Fibroblast of skin of left quadriceps (primary cell): ENCODE data around the gene ZSCAN9.

ENCODE experiments used
- DNase-seq, 2 experiments: peaks; one replicate each; pipeline ENCODE4 v3.0.0-alpha.2; 2013; ENCODE audit warnings: low read depth in 2 of 2

The ZSCAN9 gene

GRCh38 chr6:28220257-28221133, 4.6 kb upstream of the ZSCAN9 start:
- no peak for DNase-seq

GRCh38 chr6:28224131-28225055, 682 bp upstream of the ZSCAN9 start:
- no peak for DNase-seq

DNA sequence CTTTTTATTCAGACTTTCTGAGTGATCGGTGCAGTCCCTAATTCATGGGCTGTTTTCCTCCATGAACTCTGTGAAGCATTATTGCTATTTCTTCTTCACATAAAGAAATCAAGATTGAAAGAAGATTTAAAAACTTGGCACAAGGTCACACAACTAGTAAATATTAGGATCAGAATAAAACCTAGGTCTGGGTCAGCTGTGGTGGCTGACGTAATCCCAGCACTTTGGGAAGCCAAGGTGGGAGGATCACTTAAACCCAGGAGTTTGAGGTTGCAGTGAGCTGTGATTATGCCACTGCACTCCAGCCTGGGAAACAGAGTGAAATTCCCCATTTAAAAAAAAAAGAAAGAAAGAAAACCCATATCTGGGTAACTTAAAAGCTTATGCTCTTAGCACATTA, 1.4 kb downstream of the ZSCAN9 start:
- DNase-seq, result no peak

DNA sequence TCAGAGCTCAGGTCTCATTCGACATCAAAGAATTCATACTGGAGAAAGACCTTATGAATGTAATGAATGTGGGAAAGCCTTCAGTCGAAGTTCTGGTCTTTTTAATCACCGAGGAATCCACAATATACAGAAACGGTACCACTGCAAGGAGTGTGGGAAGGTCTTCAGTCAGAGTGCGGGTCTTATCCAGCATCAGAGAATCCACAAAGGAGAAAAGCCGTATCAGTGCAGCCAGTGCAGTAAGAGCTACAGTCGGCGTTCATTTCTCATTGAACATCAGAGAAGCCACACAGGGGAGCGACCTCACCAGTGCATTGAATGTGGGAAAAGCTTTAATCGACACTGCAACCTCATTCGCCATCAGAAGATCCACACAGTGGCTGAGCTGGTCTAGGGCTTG, 7.7 kb downstream of the ZSCAN9 start:
- no peak for DNase-seq

DNA sequence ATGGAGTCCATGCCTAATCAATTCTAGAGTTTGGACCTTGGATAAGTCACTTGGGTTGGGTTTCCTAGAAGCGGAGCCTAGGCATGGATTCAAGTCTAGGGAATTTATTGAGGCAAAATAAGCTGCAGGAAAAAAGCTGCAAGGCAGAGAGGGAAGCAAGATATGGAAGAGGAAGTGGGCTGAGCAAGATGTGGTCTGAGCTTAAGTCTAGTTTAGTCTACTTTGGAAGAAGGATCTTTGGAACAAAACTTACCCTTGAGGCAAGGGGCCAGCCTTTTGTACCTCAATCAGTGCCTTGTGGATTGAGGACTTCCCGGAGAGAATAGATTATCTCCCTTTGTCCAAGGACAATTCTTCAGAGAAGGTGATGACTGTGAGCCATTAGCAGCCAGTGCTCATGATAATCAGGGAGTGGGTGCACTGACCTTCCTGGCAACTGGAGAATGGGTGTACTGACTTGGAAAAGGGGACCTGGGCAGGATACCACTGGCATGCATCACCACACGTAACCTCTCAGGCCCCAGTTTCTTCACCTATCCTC, 10.9 kb downstream of the ZSCAN9 start:
- DNase-seq, result no peak

DNA sequence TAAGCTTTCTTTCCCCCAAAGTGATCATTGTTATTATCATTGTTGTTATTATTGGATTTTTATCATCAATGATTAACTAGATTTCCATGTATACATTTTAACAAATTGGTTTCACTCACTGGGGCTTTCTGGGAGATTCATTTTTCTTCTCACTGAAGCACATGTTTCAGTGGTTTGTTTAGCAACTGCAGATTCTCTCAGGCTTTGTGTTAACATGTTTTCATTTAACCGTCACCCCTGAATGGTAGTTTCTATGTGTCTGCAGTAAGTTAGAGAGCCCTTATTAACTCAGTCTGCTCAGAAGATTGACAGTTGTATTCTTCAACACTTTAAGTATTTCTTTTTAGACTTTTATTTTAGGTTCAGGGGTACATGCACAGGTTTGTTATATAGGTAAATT, 14.6 kb downstream of the ZSCAN9 start:
- DNase-seq, result no peak

DNA sequence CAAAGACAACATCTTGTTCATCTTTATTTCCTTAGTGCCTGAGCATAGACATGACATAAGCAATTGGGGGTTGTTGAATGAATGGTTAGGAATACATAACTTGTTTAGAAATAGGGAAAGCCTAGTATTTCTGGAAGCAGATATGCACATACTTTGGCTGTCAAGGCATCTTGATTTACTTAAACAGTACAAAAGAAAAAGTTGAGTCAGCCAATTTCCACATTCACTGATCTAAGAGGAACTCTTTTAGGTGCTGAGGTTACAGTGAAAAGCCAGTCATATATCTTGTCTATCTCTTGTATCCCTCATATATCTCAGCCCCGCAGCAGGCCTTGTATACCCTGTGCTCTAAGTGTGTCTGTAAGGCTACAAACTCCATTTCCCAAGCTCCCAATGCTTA, 15.4 kb downstream of the ZSCAN9 start:
- DNase-seq, result no peak

DNA sequence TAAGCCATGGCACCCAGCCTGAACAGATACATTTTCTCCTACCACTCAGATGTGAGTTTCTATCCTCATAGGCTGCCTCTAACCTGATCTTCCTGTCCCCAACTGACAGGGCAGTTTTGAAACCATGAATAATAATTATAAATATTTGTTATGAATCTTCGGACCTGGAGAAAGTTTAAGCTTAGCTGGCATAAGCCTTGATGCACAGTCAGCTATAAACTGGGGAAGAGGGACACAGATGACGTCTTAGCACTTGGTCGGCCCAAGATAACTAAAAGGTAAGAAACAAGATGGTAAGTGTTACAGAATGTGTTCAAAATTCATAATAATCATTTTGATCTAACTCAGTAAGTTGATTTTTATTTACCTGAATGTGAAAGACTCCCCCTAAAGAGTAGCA, 18.9 kb downstream of the ZSCAN9 start:
- no peak for DNase-seq

- no peak for DNase-seq
These were observed 20.3 kb downstream of the ZSCAN9 start for GRCh38 chr6:28245206-28245941.

GRCh38 chr6:28248916-28249315, 23.8 kb downstream of the ZSCAN9 start:
- no peak for DNase-seq

- DNase-seq, result no peak
These were observed 25.7 kb downstream of the ZSCAN9 start for GRCh38 chr6:28250747-28251146.

DNA sequence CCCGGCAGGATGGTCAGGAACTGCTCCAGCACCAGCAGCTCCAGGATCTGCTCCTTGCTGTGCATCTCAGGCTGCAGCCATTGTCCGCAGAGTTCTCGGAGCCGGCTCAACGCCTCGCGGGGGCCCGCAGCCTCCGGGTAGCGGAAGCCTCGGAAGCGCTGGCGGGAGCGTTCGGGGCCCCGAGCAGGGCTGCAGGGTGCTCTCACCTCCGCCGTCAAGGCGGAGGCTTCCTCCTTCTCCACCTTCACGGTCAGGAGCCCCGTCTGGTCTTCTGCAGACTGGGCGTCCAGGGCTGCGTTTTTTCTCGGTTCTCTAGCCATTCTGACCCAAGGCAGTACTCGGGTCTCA, 26.6 kb downstream of the ZSCAN9 start:
- no peak for DNase-seq

DNA sequence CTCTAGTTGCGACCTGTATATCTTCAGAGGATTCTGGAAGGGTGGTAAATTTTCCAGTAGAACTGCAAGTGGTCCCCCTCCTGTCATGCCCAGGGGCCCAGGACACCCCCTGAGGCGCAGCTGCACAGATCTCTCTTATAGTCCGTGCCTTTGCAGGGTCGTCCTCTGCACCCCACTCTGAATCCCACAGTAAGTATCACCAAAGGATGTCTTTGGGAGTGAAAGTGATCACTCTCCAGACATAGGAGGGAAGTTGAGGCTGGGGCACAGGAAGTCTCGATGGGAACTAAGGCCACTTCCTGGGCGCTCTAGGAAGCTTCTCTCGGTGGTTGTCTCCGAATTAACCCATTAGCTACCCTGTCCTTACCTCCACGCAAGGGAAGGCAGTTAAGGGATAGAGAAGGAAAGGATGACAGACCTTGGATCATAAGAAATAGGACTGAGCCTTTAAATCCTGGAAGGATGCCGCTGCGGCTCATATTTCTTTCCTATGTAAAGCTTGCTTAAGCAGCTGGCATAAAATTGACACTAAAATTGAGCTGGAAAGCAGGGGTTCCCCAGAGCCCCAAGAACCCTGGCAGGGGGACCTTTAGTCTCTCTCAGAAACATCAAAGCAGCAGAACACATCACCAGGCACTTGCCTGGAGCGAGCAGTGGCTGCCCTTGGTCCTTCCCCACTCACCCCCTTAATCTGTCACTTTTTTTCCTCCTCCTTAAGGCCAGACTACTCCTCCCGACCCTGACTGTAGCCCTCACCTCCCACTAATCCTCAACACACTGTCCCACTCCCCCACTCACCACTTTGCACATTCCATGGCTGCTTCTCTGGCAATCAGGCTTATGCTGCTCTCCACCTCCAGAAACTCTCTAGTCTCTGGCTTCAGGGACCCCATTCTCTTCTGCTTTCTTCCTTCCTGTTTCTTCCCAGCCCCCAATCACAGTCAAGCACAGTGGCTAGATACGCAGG, 27.2 kb downstream of the ZSCAN9 start, which contains the start of gene ZKSCAN4:
Gene ZKSCAN4, minus strand, starts transcription at position 261 of the 967 bp plus-strand sequence. CDS start 289 bp downstream, outside the sequence.
- peak; percentile 81 for DNase-seq

DNA sequence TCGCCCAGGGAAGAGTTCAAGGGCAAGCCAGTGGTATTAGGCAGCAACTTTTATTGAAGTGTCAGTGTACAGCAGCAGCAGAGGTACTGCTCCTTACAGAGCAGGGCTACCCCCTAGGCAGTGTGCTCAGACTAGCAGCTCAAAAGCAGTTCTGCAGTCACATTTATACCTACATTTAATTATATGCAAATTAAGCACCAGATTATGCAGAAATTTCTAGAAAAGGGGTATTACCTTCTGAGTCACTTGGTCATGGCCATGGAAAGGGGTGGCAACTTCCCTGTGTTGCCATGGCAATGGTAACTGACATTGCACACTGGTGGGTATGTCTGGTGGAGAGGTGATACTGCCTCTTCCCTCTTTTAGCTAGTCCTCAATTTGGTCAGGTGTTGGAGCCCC, 29.0 kb downstream of the ZSCAN9 start:
- no peak for DNase-seq

DNA sequence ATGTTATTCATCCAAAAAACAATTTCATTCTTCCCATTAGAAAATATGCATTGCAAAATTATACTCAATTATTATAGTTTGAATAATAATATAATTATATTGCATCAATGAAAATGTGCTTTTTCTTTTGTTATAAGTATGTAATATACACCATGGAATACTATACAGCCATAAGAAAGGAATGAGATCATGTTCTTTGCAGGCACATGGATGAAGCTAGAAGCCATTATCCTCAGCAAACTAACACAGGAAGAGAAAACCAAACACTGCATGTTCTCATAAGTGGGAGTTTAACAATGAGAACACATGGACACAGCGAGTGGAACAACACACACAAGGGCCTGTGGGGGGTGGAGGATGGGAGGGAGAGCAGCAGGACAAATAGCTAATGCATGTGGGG, 32.0 kb downstream of the ZSCAN9 start:
- no peak for DNase-seq

DNA sequence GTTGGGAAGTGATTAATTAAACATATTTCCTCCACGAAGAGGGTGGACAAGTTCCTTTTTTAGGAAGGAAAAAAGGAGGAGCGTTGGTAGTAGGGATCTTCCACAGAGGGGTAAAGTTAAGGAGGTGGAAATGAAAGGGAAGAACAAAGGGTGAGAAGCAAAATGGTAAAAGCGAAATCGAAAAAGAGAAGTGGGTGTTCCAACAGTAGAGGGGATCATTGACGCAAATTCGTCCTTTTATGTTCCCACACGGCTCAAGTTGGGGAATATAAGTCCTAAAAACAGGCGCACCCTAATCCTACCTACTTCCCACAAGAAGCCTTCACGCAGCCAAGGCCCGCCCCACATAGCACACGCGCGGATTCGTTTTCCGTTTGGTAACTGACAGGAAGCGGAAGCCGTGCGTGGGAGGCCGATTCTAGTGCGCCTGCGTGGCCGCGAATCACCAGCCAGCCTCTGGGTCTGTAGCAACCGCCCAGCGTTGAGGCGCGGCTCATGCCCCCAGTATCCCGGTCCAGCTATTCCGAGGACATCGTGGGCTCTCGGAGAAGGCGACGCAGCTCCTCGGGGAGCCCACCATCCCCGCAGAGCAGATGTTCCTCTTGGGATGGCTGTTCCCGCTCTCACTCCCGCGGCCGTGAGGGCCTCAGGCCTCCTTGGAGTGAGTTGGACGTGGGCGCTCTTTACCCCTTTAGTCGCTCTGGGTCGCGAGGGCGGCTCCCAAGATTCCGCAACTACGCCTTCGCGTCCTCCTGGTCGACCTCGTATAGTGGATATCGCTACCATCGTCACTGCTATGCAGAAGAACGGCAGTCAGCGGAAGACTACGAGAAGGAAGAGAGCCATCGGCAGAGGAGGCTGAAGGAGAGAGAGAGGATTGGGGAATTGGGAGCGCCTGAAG, 34.1 kb downstream of the ZSCAN9 start, which contains the start of gene NKAPL:
Gene NKAPL, plus strand, starts transcription at position 421 of the 901 bp plus-strand sequence. Its CDS starts 75 bp downstream, at position 496.
- peak in 1 of 2 experiments; percentile 28 for DNase-seq

GRCh38 chr6:28263922-28264321, 38.8 kb downstream of the ZSCAN9 start:
- no peak for DNase-seq

DNA sequence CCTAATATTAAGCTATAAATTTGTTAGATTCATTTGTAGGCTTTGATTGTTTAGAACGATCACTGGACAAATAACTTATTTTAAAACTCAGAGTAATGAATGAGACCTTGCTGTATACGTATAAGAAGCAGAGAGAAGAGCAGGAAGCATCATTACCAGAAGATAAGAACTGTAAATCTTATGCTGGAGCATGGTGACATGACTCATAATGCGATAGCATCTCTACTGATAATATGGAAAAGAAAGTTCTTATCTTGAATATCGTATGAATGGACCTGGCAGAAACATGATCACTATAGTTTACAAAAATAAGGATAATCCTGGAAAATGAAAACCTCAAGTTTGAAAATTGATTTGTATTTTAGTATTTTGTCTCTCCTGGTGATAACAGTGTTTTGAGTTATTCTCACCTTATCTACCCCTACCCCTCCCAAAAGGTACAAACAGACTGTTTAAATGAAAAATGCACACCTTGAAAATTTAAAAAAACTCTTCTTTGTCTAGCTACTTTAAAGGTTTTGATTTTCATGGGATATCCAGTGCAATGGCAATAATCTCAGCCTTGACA, 39.8 kb downstream of the ZSCAN9 start:
- no peak for DNase-seq

- DNase-seq, result no peak
These were observed 41.5 kb downstream of the ZSCAN9 start for GRCh38 chr6:28266563-28266961.
